ENCODE data around the gene SGIP1.

Gene SGIP1, protein sequence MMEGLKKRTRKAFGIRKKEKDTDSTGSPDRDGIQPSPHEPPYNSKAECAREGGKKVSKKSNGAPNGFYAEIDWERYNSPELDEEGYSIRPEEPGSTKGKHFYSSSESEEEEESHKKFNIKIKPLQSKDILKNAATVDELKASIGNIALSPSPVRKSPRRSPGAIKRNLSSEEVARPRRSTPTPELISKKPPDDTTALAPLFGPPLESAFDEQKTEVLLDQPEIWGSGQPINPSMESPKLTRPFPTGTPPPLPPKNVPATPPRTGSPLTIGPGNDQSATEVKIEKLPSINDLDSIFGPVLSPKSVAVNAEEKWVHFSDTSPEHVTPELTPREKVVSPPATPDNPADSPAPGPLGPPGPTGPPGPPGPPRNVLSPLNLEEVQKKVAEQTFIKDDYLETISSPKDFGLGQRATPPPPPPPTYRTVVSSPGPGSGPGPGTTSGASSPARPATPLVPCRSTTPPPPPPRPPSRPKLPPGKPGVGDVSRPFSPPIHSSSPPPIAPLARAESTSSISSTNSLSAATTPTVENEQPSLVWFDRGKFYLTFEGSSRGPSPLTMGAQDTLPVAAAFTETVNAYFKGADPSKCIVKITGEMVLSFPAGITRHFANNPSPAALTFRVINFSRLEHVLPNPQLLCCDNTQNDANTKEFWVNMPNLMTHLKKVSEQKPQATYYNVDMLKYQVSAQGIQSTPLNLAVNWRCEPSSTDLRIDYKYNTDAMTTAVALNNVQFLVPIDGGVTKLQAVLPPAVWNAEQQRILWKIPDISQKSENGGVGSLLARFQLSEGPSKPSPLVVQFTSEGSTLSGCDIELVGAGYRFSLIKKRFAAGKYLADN

DNA sequence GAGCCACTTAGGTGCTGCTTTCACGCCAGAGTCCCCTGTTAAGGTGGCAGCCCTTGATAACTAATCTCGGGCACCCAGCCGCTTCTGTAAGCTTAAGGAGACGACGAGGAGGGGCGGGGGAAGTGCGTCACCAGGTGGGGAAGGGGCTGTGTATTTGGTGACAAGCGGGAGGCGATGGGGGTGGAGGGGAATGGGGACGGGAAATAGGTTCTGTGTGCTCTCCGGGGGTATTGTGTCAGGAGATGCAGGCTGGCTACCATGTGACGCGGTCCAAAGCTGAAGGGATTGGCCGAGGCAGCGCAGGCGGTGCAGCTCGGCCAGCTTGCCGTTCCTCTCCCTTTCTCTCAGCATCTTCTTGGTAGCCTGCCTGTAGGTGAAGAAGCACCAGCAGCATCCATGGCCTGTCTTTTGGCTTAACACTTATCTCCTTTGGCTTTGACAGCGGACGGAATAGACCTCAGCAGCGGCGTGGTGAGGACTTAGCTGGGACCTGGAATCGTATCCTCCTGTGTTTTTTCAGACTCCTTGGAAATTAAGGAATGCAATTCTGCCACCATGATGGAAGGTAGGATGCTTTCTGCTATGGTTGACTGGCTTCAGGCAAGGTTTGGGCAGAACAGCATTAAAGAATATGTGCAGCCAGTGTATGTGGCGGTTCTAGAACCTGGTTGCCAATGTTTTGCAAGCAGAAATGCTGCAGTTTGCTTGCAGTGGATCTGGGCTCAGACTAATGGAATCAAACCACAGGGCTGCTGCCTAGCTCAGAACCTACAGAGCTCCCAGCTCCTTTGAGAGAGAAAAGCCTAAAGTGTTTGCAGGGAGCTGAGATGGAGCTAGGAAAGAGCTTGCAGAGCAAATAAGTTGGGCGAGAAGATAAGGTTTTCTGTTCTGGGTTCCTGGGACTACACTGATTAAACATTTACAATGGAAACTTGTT is at the start of gene SGIP1:
Gene SGIP1, plus strand, starts transcription at position 350 of the 937 bp plus-strand sequence. Its CDS starts 206 bp downstream, at position 556.
- DNase-seq: peak; percentile 89

DNA sequence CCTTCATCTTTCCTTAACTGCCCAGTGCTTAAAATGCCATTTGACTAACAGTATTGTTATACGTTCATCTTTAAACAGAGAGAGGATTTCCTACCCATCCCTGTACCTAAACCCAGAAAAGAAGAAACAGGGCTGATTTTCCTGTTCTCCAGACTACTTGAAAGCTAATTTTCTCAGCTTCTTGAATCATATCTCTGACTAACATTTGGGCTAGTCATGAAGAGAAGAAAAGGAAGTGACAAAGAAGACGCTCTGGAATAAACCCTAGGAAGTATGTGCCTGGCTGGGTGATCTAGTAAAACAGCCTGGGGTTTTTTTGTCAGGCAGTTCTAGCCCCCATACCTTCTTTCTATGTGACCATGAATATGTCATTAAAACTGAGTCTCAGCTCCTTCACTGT is 44.8 kb upstream of the SGIP1 start:
- no peak for DNase-seq

DNA sequence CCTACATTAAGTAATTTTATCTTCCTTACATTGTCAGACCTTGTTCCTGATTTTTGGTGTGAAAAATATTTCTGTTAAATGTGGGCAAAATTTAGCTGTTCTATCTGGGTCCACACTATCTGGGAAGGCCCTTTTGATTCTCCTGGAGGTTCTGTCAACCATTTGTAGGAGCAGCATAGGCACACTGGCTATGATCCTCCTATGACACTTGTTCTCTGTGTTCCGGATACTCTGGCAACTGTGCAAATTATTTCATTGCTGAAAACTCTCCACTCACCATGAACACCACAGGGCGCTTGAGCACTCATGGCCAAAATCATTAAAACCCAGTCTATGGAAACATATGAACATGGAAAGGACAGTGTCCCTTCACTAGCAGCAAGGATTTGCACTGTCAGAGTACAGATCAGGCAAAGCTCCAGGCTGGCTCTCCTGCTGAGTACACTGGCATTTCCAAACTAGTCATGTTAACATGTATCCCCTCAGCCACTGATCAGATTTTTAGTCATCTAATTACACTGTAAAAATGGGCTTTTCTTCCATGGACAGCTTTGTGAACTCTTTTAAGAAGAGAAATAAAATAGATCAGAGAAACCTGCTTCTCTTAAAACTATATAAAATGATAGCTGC is 43.9 kb upstream of the SGIP1 start:
- DNase-seq: no peak

DNA sequence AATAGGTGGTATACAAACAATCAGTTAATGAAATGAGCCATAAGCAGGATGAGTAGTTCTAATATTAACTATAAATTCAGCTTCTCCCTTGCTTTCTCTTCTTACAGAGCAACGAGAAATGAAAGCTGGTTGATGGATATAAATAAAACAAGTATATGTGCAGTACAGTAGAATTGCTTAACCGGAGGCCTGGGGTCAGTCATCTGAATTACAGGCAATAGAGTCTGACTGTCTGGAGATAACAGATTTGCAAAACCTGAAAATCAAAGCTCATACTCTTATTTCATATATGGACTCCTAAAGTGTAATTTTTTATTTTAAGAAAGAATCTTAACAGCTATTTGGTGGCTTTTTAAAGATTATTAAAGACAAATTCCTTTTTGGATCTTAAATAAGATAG is 43.1 kb upstream of the SGIP1 start:
- DNase-seq: no peak

DNA sequence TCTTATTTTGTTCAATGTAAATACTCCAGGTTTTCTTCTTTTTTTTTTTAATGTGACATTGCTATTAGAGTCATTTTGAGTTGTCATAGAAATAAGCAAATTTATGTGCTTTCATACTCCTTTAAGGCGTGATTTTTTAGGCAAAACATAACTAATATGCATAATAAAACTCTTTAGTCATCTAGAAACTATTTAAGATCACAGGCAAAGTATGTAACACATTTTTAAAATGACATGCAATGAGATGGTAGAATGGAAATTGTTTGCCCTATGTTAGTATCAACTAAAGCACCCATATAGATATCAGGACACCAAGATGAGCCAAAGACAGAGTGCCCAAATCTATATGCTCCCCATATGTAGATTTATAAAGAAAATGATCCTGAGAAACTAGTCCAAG is 41.5 kb upstream of the SGIP1 start:
- no peak for DNase-seq

DNA sequence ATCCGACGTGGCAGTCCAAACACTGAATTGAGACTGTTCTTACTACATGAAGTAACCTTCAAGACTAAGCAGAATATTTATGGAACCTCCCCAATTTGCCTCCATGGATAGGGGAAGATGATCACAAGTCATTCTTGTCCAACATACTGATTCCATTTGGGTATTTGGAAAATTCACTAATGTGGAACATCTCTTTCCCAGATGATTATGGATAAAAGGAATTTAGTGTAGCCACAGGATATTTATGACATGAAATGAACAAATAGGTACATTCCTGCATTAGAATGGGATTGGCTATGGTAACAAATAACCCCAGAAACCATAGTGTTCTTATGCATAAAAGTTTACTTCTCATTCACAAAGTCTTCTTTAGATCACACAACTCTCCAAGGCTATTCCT is 40.2 kb upstream of the SGIP1 start:
- DNase-seq: no peak

DNA sequence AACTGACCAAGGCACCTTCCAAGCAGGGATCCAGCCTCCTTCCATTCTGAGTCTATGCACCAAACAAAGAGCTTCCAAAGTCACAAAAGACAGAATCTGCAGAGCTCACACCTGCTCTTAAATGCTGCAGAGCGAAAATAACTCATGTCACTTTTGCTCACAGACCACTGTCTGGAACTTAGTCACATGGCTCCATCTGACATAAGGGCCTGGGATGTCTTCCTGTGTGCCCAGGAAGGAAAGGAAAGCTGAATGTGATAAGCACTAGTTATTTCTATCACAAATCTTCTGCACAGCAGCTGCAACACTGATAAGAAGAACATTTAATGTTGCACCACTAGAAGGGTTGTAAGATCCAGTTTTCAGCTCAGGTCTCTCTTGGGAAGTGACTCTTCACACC is 39.5 kb upstream of the SGIP1 start:
- no peak for DNase-seq

DNA sequence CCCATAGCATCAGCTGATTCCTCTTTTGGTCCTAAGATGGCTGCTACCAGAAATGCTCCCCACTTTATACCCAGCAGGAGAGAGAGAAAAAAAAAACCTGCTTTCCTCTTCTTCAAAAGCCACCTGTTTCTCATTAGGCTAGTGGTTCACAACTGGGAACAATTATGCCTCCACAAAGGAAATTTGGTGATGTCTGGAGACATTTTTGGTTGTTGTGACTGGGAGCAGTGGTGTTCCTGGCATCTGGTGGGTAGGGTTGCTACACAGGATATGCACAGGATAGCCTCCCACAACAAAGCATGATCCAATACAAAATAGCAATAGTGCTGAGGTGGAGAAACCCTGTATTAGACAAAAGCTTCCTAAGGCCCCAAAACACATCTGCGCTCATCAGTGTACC is 38.5 kb upstream of the SGIP1 start:
- DNase-seq: no peak

DNA sequence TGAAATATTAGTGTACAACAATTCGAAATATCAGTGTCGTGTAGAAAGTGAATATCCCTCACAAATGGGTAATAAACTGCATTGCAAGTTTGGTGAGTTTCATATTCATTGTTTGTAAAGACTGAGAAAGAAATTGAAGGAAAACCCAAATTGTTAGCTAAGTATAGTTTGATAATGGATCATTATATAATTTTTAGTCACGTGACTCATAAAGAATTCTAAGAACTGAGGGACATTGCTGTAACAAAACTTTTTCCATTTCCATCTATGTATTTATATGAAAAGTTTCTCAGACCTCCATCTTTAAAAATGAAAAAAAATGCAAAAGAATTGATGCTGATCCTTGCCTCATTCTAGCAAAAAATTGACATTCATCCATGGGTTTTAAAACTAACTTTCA is 36.0 kb upstream of the SGIP1 start:
- no peak for DNase-seq

DNA sequence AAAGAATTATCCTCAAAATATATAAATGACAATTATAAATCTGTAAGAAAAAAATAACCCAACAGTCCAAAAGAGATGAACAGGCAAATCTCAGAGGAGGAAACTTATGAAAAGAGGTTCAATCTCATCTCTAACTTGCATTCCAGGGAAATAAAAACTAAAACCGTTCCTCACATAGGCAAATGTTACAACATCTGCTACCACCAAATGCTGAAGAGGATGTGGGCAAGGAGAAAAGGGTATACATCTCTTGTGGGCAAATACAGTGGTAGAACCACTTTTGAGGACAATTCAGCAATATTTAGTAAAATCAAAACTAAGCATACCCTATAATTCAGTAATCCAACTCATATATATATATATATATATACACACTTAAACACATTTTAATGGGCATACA is 33.7 kb upstream of the SGIP1 start:
- no peak for DNase-seq

DNA sequence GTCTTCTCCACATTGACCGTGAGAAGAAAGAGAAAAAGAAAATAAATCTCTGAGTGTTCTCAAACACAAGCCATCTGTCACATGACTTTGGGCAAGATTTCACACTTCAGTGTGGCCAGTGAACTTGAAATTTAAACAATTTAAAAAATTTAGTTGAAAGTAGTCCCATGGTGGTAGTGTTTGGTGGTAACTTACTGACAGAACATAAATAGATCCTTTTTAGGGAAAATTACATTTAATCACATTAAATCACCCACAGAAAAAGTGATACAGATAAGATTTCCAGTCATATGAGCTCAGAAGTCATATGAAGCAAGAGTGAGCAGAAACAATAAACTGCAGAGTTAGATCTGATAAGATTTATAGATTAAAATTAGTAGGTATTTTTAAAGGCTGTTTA is 31.9 kb upstream of the SGIP1 start:
- no peak for DNase-seq

DNA sequence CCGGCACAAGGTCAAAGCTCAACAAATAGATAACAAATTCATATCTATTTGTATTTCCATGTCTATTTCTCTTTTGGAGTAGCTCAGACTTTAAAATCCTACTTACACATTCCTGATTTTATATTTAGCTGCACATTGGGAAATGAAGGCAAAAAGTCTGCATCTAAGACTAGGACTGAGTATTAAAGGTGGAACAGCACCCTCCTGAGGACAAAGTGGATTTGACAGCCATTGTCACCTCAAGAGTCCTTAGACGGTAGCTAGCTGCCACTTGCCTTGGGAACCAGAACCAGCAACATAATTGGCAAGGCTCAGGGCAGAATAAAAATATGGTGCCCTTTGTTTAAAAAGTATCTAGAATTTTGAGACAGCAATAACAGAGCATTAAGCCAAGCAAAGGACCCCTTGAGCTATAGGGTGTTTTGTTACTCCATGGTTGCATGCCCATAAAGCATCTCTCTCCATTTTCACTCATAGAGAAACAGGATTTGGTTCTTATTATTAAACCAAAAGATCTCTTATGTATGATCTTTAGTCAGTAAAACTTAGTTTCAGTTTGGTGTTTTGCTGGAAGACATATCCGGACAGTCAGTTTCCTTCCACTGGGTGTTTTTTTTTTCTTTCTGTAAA is 30.0 kb upstream of the SGIP1 start:
- DNase-seq: peak; percentile 92

DNA sequence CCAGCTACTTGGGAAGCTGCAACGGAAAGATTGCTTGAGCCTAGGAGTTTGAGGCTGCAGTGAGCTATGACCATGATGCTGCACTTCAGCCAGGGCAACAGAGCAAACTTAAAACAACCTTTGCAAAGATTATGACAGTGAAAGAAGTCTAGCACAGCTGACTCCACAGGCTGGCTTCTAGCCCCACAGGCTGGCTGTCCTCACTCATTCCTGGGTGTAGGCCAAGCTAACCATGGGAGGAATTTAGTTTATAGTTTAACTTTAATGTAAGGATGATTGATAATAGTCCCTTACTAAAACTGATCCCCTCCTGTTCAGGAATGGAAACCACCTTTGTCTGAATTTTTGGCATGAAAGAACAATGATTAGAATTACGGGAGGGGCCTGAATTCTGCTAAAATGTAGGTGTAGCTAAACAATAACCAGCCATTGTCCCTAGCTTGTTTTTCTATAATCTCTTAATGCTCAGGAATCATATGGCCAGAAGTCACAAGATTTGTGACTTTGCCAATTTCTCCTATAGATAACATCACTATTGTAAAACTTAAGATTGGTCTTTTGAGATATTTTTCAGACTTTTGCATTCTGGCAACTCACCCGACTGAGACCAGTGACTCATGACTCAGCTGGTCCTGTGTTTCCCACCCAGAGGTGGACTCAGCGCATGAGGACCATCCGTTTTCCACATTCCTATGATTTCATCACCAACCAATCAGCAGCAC is 28.1 kb upstream of the SGIP1 start:
- DNase-seq: no peak

DNA sequence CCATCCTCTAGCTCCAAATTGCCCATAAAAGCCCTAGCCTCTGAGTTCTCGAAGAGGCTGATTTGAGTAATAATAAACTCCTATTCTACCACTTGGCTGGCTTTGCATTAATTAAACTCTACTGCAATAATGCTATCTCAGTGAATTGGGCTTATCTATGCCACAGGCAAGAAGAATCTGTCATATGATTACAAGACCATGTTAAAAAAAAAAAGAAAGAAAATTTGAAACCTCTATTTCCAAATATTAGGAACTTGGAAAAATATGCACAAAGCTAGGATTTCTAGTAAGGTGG is 27.6 kb upstream of the SGIP1 start:
- DNase-seq: no peak

DNA sequence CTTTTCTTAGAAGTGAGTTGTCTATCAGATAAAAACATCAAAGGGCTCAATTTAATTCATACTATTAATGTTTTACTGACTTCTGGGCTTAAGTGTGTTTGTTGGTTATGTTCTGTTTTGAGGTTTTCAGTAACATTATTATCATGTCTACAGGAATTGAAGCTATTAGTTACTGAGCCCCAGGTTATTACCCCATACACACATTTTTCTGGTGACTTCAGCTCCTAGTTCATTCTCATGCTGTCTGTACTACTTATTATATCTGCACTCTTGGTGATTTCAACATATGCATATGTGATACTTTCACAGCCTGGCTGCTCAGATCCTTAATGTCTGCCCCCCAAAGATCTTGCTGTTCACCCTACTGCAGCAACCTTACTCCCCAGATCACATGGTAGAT is 27.0 kb upstream of the SGIP1 start:
- no peak for DNase-seq

DNA sequence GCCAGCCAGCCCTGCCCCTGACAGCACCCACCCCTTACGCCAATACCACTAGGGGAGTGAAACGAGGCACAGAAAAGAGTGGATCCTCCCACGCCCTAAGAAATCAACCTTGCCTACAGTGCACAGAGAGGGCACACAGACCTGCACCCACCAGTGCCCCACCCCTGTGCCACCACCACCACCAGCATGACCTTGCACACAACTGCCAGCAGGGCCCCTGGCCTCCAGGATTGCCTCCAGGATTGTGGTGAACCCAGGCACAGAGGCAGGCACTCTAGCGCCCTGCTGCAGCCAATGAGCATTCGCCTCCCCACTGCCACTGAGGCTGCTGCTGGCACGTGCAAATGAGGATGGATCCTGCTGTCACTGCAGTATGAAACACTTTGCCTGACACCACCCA is 23.5 kb upstream of the SGIP1 start:
- no peak for DNase-seq

DNA sequence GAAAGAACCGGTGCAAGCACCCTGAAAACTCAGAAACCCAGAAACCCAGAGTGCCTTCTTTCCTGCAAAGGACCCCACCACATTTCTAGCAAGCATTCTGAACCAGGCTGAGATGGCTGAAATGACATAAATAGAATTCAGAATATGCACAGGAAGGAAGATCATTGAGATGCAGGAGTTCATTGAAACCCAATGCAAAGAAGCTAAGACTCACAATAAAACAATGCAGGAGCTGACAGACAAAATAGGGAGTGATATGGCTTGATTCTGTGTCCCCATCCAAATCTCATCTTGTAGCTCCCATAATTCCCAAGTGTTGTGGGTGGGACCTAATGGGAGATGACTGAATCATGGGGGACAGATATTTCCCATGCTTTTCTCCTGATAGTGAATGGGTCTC is 22.8 kb upstream of the SGIP1 start:
- no peak for DNase-seq

DNA sequence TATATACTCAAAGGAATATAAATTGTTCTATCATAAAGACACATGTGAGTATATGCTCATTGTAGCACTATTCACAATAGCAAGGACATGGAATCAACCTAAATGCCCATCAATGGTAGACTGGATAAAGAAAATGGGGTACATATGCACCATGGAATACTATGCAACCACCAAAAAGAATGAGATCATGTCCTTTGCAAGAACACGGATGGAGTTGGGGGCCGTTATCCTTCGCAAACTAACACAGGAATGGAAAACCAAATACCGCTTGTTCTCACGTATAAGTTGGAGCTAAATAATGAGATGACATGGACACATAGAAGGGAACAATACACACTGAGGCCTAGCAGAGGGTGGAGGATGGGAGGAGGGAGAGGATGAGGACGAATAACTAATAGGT is 16.0 kb upstream of the SGIP1 start:
- DNase-seq: no peak

DNA sequence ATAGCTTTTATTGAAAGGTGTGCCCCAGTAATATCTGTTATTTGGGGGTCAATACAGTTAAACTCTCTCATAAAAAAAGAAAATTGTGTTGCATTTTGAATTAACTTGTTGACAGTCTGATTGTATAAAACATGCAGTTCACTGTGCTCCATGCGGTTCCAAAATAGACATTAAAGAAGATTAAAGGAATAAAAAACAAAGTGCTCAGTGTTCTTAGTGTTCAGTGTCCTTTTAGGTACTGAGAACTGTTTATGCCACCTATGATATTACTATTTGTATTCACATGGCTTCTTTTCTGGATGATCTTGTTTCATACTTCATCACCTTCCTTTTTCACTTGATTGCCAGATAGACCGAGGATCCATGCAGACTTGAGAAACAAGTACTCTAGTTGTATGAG is 15.3 kb upstream of the SGIP1 start:
- no peak for DNase-seq

DNA sequence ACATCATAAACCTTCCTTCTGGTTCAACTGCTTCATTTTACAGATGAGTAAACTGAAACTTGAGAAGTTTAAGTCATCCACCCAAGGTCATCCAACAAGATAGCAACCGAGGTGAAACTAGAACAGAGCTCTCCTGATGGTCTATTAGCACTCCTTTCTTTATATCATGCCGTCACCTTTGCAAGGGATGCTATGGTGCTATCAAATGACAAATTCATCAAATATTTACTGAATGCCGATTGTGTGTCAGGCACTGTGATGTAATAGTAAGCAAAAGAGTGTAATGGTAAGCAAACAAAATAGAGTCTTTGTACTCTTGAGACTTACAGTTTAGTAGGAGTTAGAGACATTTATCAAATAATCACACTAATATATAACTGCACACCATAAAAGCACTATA is 14.0 kb upstream of the SGIP1 start:
- peak; percentile 97 for DNase-seq

DNA sequence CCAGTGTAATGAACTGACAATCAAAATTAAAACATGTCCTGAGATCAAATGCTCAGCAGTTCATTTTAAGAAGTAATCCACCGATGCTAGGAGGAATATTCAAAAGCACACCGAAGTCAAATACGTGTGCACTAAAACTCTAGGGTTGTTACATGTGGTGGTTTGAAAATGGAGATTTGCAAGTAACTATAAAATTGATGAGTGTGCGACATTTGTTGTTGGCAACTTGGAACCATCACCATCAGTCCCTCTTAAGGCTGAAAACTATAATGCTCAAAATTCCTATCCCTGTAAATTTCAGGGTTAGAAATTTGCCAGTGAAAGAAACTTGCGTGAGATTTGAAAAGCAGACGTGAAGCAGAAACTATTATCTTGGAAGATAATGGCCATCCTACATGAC is 13.3 kb upstream of the SGIP1 start:
- no peak for DNase-seq
